ENCODE measurements around the gene LASP1NB. TPM values are rescaled to one million over a fixed set of nuclear protein-coding genes. Genes with fewer than 3 reads are reported as not detected.

The LASP1NB gene

DNA sequence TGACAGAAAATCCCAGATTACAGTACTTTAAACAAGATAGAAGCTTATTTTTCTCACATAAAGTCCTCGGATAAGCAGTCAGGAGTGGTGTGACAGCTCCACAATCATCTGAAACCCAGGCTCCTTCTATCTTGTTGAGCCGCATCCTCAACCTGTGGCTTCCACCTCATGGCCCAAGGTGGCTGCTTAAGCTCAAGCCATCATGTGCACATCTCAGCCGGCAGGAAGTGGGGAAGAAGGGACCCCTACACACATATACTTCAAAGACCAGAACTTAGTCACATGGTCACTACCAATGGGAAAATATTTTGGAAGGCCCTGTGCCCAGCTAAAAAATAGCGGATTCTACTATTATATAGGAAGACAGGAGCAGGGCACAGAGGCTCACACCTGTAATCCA is 52.8 kb downstream of the LASP1NB start:
- Histone ChIP-seq H3K4me3 (no peak overlapping the region), H3K27ac (no peak overlapping the region), H3K9me3 (no peaks in the 10 kb centered on the region), H3K36me3 (no peaks in the 10 kb centered on the region), H3K27me3 (replicated peaks in 1 of 7) (peaks cover 0 to 14% (median 0%) of the 10 kb centered on the region in 7 donors), H3K4me1 (peaks cover 4 to 27% (median 11%) of the 10 kb centered on the region in 6 donors)
- DNase-seq, result no peak
- no peak for TF ChIP-seq POLR2A (IDR thresholded peaks at IDR 0.05)
- no peak for TF ChIP-seq CTCF (IDR thresholded peaks at IDR 0.05 in 8 of 11, conservative IDR thresholded peaks at IDR 0.05 in 3 of 11)
- WGBS, 5 donors, result 91 to 96% (median 95%) methylated on average over 4 of the region's 4 CpGs
- intact Hi-C loops (cut with DNase I; ENCODE audit: low total_unique reads), result no loop called here

Small RNAs within 50 kb of the gene (microRNA-seq; reads per million reads assigned to microRNA genes)
- gene MIR6779, result 0 to 0.35 (median 0) reads per million in 3 donors

Small RNAs within 50 kb of the gene (small RNA-seq; reads per million reads assigned to genes)
- gene MIR6779, result 0 to 0.08 (median 0) reads per million in 4 donors

Other genes starting within 250 kb of the LASP1NB start
- gene MLLT6, start 220.3 kb upstream of the LASP1NB start, total RNA-seq, result 100 to 1,000 TPM; 112 to 244 (median 183) TPM
- 100 to 1,000 TPM in 1 of 3 donors, 10 to 100 TPM in 2; 27.3 to 124 (median 35.5) TPM for gene MLLT6, start 220.3 kb upstream of the LASP1NB start, polyA plus RNA-seq
- 10 to 100 TPM in 4 of 7 donors, 1 to 10 TPM in 3; 4.9 to 22.2 (median 11.5) TPM for gene CISD3, start 195.3 kb upstream of the LASP1NB start, total RNA-seq
- gene CISD3, start 195.3 kb upstream of the LASP1NB start, polyA plus RNA-seq, result 10 to 100 TPM; 11.2 to 27.5 (median 24.0) TPM
- 10 to 100 TPM; 13.1 to 57.6 (median 25.7) TPM for gene PCGF2, start 177.3 kb upstream of the LASP1NB start, total RNA-seq
- 10 to 100 TPM; 13.7 to 28.5 (median 25.7) TPM for gene PCGF2, start 177.3 kb upstream of the LASP1NB start, polyA plus RNA-seq
- gene PSMB3, start 172.9 kb upstream of the LASP1NB start, total RNA-seq, result 100 to 1,000 TPM; 119 to 182 (median 162) TPM
- gene PSMB3, start 172.9 kb upstream of the LASP1NB start, polyA plus RNA-seq, result 100 to 1,000 TPM; 199 to 235 (median 214) TPM
- 10 to 100 TPM; 30.9 to 48.4 (median 42.9) TPM for gene PIP4K2B, start 126.1 kb upstream of the LASP1NB start, total RNA-seq
- 10 to 100 TPM; 11.4 to 21.3 (median 12.2) TPM for gene PIP4K2B, start 126.1 kb upstream of the LASP1NB start, polyA plus RNA-seq
- 10 to 100 TPM; 23.6 to 32.8 (median 28.3) TPM for gene CWC25, start 100.3 kb upstream of the LASP1NB start, total RNA-seq
- 10 to 100 TPM; 14.7 to 26.7 (median 25.1) TPM for gene CWC25, start 100.3 kb upstream of the LASP1NB start, polyA plus RNA-seq
- 1,000 to 10,000 TPM; 1,006 to 1,826 (median 1,444) TPM for gene RPL23, start 71.9 kb upstream of the LASP1NB start, total RNA-seq
- 1,000 to 10,000 TPM; 5,045 to 6,883 (median 6,622) TPM for gene RPL23, start 71.9 kb upstream of the LASP1NB start, polyA plus RNA-seq
- gene LASP1, start 55.6 kb upstream of the LASP1NB start, total RNA-seq, result 100 to 1,000 TPM; 117 to 196 (median 154) TPM
- 10 to 100 TPM; 38.8 to 84.3 (median 45.6) TPM for gene LASP1, start 55.6 kb upstream of the LASP1NB start, polyA plus RNA-seq
- gene FBXO47, start 41.8 kb downstream of the LASP1NB start, total RNA-seq, result not detected
- under 1 TPM in 1 of 3 donors, not detected in 2; 0.06 TPM for gene FBXO47, start 41.8 kb downstream of the LASP1NB start, polyA plus RNA-seq
- gene PLXDC1, start 226.0 kb downstream of the LASP1NB start, total RNA-seq, result 10 to 100 TPM in 2 of 7 donors, 1 to 10 TPM in 5; 3.1 to 11.2 (median 6.0) TPM
- 1 to 10 TPM; 2.9 to 4.2 (median 3.3) TPM for gene PLXDC1, start 226.0 kb downstream of the LASP1NB start, polyA plus RNA-seq
- gene ARL5C, start 240.5 kb downstream of the LASP1NB start, total RNA-seq, result not detected
- gene ARL5C, start 240.5 kb downstream of the LASP1NB start, polyA plus RNA-seq, result not detected